Myometrial cell (primary cell): ENCODE results near the gene CEACAM19. TPM values are rescaled to one million over a fixed set of nuclear protein-coding genes. Genes with fewer than 3 reads are reported as not detected.

Experiments
- total RNA-seq: library from RNA; depleted of rRNA; stranded (reverse); fragments of >200 nt; gene quantifications from 2 replicates; pipeline ENCODE4 v1.2.3, GENCODE V29; 2015

CEACAM19 gene
- under 0.01 and 0.53 TPM in 2 replicates for total RNA-seq

GRCh38 chr19:44671400-44671799 is at the start of gene CEACAM19:
TSS of gene CEACAM19 (plus strand) at chr19:44671482. CDS start at chr19:44671932, 450 bp downstream.

DNA sequence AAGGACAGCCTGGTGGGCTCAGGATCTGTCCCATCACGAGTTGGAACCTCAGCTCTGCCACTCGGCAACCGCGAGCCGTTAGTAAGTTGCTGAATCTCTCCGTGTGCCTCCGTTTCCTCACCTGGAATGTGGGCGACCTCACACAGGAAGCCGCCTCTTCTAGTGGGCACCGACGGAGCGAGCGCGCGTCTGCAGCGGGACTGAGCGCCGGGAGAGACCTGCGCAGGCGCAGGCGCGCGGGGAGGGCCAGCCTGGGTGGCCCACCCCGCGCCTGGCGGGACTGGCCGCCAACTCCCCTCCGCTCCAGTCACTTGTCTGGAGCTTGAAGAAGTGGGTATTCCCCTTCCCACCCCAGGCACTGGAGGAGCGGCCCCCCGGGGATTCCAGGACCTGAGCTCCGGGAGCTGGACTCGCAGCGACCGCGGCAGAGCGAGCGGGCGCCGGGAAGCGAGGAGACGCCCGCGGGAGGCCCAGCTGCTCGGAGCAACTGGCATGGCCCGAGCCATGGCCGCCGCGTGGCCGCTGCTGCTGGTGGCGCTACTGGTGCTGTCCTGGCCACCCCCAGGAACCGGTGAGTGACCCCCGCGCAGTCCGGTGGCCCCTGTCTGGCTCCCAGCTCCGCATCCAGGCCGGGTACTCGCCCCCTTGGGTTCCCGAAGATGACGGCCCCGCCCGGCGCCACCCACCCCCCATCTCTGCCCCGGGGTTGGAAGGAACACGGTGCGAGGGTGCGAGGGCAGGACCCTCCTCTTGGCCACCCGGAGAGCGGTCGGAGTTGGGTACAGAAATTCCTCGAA is 27.5 kb upstream of the CEACAM19 start, which contains the start of gene PVR:
PVR (plus strand) TSS at position 306 of the 797 bp plus-strand sequence; CDS start at position 493, 187 bp downstream.

DNA sequence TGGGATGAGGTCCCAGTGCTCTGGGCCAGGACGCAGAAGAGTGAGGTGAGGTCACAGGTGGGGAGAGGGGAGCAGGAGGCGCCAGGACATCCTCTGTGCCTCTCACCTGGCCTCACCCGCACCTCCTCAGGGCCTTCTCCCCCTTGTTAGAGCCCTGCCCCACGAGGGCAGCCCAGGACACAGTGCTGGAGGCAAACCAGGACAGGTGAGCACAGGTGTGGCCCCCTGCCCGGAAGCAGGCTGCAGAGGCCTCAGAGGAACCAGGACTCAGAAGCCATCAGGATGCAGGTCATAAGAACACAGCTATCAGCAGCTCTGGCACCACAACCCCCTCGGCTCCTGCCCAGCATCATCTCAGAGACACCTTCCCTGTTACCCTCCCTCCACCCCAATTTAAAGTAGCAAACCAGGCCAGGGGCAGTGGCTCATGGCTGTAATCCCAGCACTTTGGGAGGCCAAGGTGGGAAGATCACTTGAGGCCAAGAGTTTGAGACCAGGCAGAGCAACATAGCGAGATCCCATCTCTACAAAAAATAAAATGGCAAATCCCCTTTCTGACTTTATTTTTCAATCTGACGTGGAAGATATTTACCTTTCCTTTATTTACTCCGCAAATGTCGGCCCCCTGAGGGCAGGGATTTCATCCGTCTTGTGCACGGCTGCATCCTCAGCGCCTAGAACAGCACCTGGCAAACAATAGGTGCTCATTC is 27.4 kb downstream of the CEACAM19 start, which contains the start of gene CEACAM16:
CEACAM16 (plus strand) TSS at position 660 of the 710 bp plus-strand sequence. CDS start 2,306 bp downstream, outside the sequence.

Other genes starting within 250 kb of the CEACAM19 start
- 3.2 and 7.1 TPM in 2 replicates for gene ZNF229, start 223.0 kb upstream of the CEACAM19 start, total RNA-seq
- gene ZNF180, start 171.0 kb upstream of the CEACAM19 start, total RNA-seq, result 2.0 and 13.8 TPM in 2 replicates
- gene CEACAM20, start 141.8 kb upstream of the CEACAM19 start, total RNA-seq, result not detected in 2 replicates
- 3.7 TPM in 1 of 2 replicates, not detected in the other for gene IGSF23, start 57.9 kb upstream of the CEACAM19 start, total RNA-seq
- 122 and 130 TPM in 2 replicates for gene PVR, start 27.6 kb upstream of the CEACAM19 start, total RNA-seq
- gene CEACAM16, start 27.7 kb downstream of the CEACAM19 start, total RNA-seq, result not detected in 2 replicates
- gene BCL3, start 77.2 kb downstream of the CEACAM19 start, total RNA-seq, result 36.3 and 44.4 TPM in 2 replicates
- 0.58 TPM in 1 of 2 replicates, not detected in the other for gene CBLC, start 106.4 kb downstream of the CEACAM19 start, total RNA-seq
- 19.0 and 25.9 TPM in 2 replicates for gene BCAM, start 137.6 kb downstream of the CEACAM19 start, total RNA-seq
- 246 and 247 TPM in 2 replicates for gene NECTIN2, start 174.8 kb downstream of the CEACAM19 start, total RNA-seq
- gene TOMM40, start 219.8 kb downstream of the CEACAM19 start, total RNA-seq, result 70.3 and 96.9 TPM in 2 replicates
- gene APOE, start 234.3 kb downstream of the CEACAM19 start, total RNA-seq, result 11.8 and 21.4 TPM in 2 replicates
- 6.6 and 16.7 TPM in 2 replicates for gene APOC1, start 243.1 kb downstream of the CEACAM19 start, total RNA-seq